Activated CD8-positive, alpha-beta memory T cell treated with anti-CD3 and anti-CD28 coated beads, Interleukin-2, amount 50 U/mL, for 24 hours (primary cell): ENCODE results near the gene FAM3A.
"Not testable (repeated sequence)": the region's sequence is repeated elsewhere in the genome, so short reads cannot be mapped to it uniquely, and the experiment has no call there.

ENCODE experiments used
- DNase-seq: peaks from one replicate; pipeline ENCODE4 v3.0.0-alpha.2; 2020; ENCODE audit errors: extremely low read depth

FAM3A gene

GRCh38 chrX:154502989-154503388 is 13.0 kb downstream of the FAM3A start:
- no peak for DNase-seq

GRCh38 chrX:154502098-154502497 is 13.9 kb downstream of the FAM3A start:
- DNase-seq = no peak

- not testable (repeated sequence) for DNase-seq
These were observed 14.6 kb downstream of the FAM3A start for GRCh38 chrX:154501423-154501822.

- DNase-seq = not testable (repeated sequence)
These were observed 19.4 kb downstream of the FAM3A start for GRCh38 chrX:154496591-154497137.

GRCh38 chrX:154495472-154495922 is 20.5 kb downstream of the FAM3A start:
- no peak for DNase-seq

GRCh38 chrX:154494715-154495114 is 21.3 kb downstream of the FAM3A start:
- no peak for DNase-seq

GRCh38 chrX:154490414-154491083 is 25.5 kb downstream of the FAM3A start, which contains the start of gene SLC10A3:
TSS of gene SLC10A3 (minus strand) at chrX:154490629. CDS start at chrX:154488940, 1,689 bp downstream.
- DNase-seq = peak; percentile 69

GRCh38 chrX:154490021-154490413 is 26.0 kb downstream of the FAM3A start:
- DNase-seq = no peak

- DNase-seq = no peak
These were observed 26.9 kb downstream of the FAM3A start for GRCh38 chrX:154489182-154489581.

GRCh38 chrX:154488336-154489075 is 27.5 kb downstream of the FAM3A start:
- DNase-seq = no peak

GRCh38 chrX:154487518-154488290 is 28.3 kb downstream of the FAM3A start:
- no peak for DNase-seq

- DNase-seq = no peak
These were observed 29.4 kb downstream of the FAM3A start, which contains the start of gene UBL4A for GRCh38 chrX:154486396-154487207. TSS of gene UBL4A (minus strand) at chrX:154486615. CDS start at chrX:154486584, 31 bp downstream.

GRCh38 chrX:154486052-154486395 is 30.0 kb downstream of the FAM3A start:
- DNase-seq = no peak

- no peak for DNase-seq
These were observed 30.6 kb downstream of the FAM3A start for GRCh38 chrX:154485150-154486051.

- no peak for DNase-seq
These were observed 31.5 kb downstream of the FAM3A start for GRCh38 chrX:154484255-154485149.

- DNase-seq = no peak
These were observed 32.7 kb downstream of the FAM3A start for GRCh38 chrX:154483325-154483724.

GRCh38 chrX:154482786-154483185 is 33.2 kb downstream of the FAM3A start:
- no peak for DNase-seq

GRCh38 chrX:154481911-154482601 is 34.0 kb downstream of the FAM3A start:
- DNase-seq = no peak
